NCI-H2107 treated with DMSO at 0.1 percent for 48 hours (cell line): ENCODE results near the gene PON1.

ENCODE experiments used
- DNase-seq: peaks from one replicate; lab custom pipeline; 2025; ENCODE audit not compliant: unreplicated experiment; lab: John Stamatoyannopoulos, UW

PON1 gene

DNA sequence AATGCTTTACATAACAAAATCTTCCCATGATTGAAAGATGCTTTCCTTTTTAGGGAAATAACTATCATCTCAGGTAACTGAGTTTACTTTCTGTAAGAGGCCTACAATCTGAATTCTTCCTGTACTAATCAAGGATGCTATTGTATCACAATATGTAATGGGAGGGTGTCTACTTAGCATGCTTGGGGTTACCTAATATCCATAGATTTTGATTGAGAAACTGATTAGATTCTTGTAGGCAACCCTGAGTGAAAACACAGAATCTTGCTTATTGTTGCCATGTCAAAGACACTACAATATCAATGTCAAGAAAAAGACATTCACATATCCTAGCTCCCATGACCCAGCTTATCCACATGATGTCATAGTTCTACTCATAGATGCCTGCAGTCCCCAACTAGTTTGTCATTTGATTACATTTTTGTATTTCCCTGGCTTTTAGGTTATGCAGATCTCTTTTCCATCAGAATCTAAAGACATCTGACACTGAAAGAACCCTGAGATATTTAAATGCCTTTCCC lies 62.4 kb downstream of the PON1 start:
- DNase-seq = no peak

GRCh38 chr7:95255691-95256090 lies 68.6 kb downstream of the PON1 start:
- DNase-seq = no peak

DNA sequence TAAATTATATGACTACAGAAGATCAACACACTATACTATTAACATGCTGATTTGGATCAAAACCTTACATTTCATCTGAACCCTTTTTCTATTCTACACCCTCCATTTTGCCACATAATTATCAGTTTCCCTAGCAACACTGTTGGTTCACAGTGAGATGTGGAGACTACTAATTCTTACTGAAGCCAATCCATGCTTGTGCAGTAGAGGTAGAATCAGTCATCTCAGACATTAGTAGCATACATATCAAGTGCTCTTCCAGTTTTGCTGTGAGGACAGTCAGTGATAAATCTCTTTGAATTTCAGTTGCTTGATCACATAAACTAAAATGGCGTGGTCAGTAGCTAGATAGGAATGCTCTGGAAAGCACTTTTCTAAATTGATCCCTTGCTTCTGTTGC lies 70.3 kb downstream of the PON1 start:
- no peak for DNase-seq

GRCh38 chr7:95251966-95252365 lies 72.4 kb downstream of the PON1 start:
- no peak for DNase-seq

DNA sequence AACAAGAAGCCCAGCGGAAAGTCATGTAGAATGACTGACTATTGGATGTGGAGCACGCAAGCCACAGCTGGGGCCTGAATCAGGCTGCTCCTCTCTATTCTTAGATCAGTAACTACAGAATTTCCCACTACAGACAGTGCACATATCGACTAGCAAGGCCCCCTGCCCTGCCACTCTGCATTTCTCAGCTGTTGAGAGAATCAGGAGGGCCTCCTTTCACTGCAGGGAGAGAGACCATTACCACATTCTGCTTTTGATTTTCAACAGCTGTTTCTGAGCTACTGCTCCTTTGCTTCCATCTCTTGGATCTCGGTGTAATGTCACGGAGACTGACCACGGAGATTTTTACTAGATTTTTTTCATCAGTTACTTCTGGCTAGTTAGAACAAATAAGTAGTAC lies 73.8 kb downstream of the PON1 start:
- DNase-seq = no peak
